Thymus (tissue), 11 donors: ENCODE data around the gene ANKHD1. TPM values are rescaled to one million over a fixed set of nuclear protein-coding genes. Genes with fewer than 3 reads are reported as not detected.

Experiments
- DNase-seq, 9 donors: peaks; one replicate each; pipeline ENCODE4 v3.0.0-alpha.2; 2013; ENCODE audit warnings: low spot score in 9 of 9, low read depth in 6 of 9, missing footprints in 1 of 9
- H3K27ac ChIP-seq, 2 donors: one replicate each; pipeline ENCODE4 v1.5.1; 2013; ENCODE audit warnings: control low read depth in 1 of 2, low read depth in 1 of 2, low read length in 1 of 2, mild to moderate bottlenecking in 1 of 2, moderate library complexity in 1 of 2
- H3K27me3 ChIP-seq, 2 donors: one replicate each; pipeline ENCODE4 v1.5.1; 2013; ENCODE audit warnings: low read length in 1 of 2; ENCODE audit not compliant: control insufficient read depth in 2 of 2, insufficient read depth in 1 of 2
- H3K36me3 ChIP-seq, 2 donors: one replicate each; pipeline ENCODE4 v1.5.1; 2013; ENCODE audit warnings: low read length in 1 of 2, mild to moderate bottlenecking in 1 of 2, moderate library complexity in 1 of 2; ENCODE audit not compliant: control insufficient read depth in 2 of 2, insufficient read depth in 2 of 2
- H3K4me1 ChIP-seq, 2 donors: one replicate each; pipeline ENCODE4 v1.5.1; 2013; ENCODE audit warnings: low read length in 2 of 2; ENCODE audit not compliant: control insufficient read depth in 2 of 2, insufficient read depth in 2 of 2
- H3K4me3 ChIP-seq, 2 donors: one replicate each; pipeline ENCODE4 v1.5.1; 2013; ENCODE audit warnings: low read length in 2 of 2, control low read depth in 1 of 2, mild to moderate bottlenecking in 1 of 2
- H3K9me3 ChIP-seq, 2 donors: one replicate each; pipeline ENCODE4 v1.5.1; 2013; ENCODE audit warnings: low read length in 1 of 2, mild to moderate bottlenecking in 1 of 2; ENCODE audit not compliant: control insufficient read depth in 2 of 2, insufficient read depth in 1 of 2
- WGBS: extraction: QIAGEN DNeasy Blood & Tissue Kit; methylation state at CpG from one replicate; pipeline ENCODE4 v1.1.7; 2013; 5-methylcytosine and 5-hydroxymethylcytosine counted together
- polyA plus RNA-seq: library from polyadenylated mRNA; stranded (reverse); fragments of 200-250 nt; gene quantifications from one replicate; pipeline ENCODE4 v1.2.3, GENCODE V29; 2013
- total RNA-seq: library from RNA; stranded (reverse); fragments of 120-200 nt; gene quantifications from one replicate; pipeline ENCODE4 v1.2.4, GENCODE V29; 2013
- donor health status: healthy.

The ANKHD1 gene
- total and polyA plus RNA-seq, 2 donors: 37.4 to 60.1 TPM

- H3K27ac ChIP-seq: no peak overlapping the region
- WGBS: 96% methylated on average over 5 of the region's 5 CpGs
- no peak for DNase-seq
- H3K4me1 ChIP-seq: peaks cover 4 to 13% of the 10 kb centered on the region in 2 donors
- no peaks in the 10 kb centered on the region for H3K9me3 ChIP-seq
- no peak overlapping the region for H3K4me3 ChIP-seq
- peaks cover 8 to 60% of the 10 kb centered on the region in 2 donors for H3K36me3 ChIP-seq
- no peaks in the 10 kb centered on the region for H3K27me3 ChIP-seq
Observed at GRCh38 chr5:140542972-140543371, 141.3 kb downstream of the ANKHD1 start.

GRCh38 chr5:140544986-140545385, 143.4 kb downstream of the ANKHD1 start:
- DNase-seq: no peak
- WGBS: 98% methylated on average over 7 of the region's 7 CpGs
- Histone ChIP-seq H3K36me3 (peaks cover 18 to 54% of the 10 kb centered on the region in 2 donors), H3K27me3 (no peaks in the 10 kb centered on the region), H3K9me3 (no peaks in the 10 kb centered on the region), H3K27ac (no peak overlapping the region), H3K4me1 (peaks cover 9 to 30% of the 10 kb centered on the region in 2 donors), H3K4me3 (no peak overlapping the region)

- Histone ChIP-seq H3K9me3 (no peaks in the 10 kb centered on the region), H3K36me3 (peaks cover 24 to 54% of the 10 kb centered on the region in 2 donors), H3K4me1 (peaks cover 9 to 30% of the 10 kb centered on the region in 2 donors), H3K4me3 (no peak overlapping the region), H3K27ac (no peak overlapping the region), H3K27me3 (no peaks in the 10 kb centered on the region)
- DNase-seq: no peak
- WGBS: 98% methylated on average over 10 of the region's 10 CpGs
Observed at GRCh38 chr5:140545606-140546005, 144.0 kb downstream of the ANKHD1 start.

GRCh38 chr5:140546851-140547507, 145.3 kb downstream of the ANKHD1 start:
- Histone ChIP-seq H3K9me3 (no peaks in the 10 kb centered on the region), H3K36me3 (peaks cover 30 to 54% of the 10 kb centered on the region in 2 donors), H3K27me3 (no peaks in the 10 kb centered on the region), H3K4me3 (peak overlapping the region; percentile 54 to 64), H3K4me1 (peaks cover 9 to 30% of the 10 kb centered on the region in 2 donors), H3K27ac (peak overlapping the region; percentile 39 to 73)
- WGBS: 77% methylated on average over 13 of the region's 13 CpGs
- DNase-seq: no peak

GRCh38 chr5:140547508-140548299, 146.1 kb downstream of the ANKHD1 start, which contains the start of gene EIF4EBP3:
EIF4EBP3 (plus strand) TSS chr5:140547662; CDS start chr5:140547738, 76 bp downstream.
- H3K36me3 ChIP-seq: peaks cover 27 to 54% of the 10 kb centered on the region in 2 donors
- 1% methylated on average over 52 of the region's 52 CpGs for WGBS
- H3K4me3 ChIP-seq: peak within 1 kb of the TSS; percentile 54 to 64
- H3K27ac ChIP-seq: peak within 1 kb of the TSS; percentile 86 to 92
- DNase-seq: peak; percentile 59 to 87 (median 71)
- peaks cover 9 to 30% of the 10 kb centered on the region in 2 donors for H3K4me1 ChIP-seq
- H3K9me3 ChIP-seq: no peaks in the 10 kb centered on the region
- no peaks in the 10 kb centered on the region for H3K27me3 ChIP-seq

- H3K27me3 ChIP-seq: no peaks in the 10 kb centered on the region
- H3K36me3 ChIP-seq: peaks cover 27 to 54% of the 10 kb centered on the region in 2 donors
- WGBS: 13% methylated on average over 5 of the region's 5 CpGs
- no peak for DNase-seq
- H3K27ac ChIP-seq: peak overlapping the region; percentile 86 to 92
- H3K4me1 ChIP-seq: peaks cover 9 to 30% of the 10 kb centered on the region in 2 donors
- H3K4me3 ChIP-seq: peak overlapping the region; percentile 54 to 64
- H3K9me3 ChIP-seq: no peaks in the 10 kb centered on the region
Observed at GRCh38 chr5:140548300-140548688, 146.7 kb downstream of the ANKHD1 start.

GRCh38 chr5:140548791-140549190, 147.2 kb downstream of the ANKHD1 start:
- H3K36me3 ChIP-seq: peaks cover 27 to 54% of the 10 kb centered on the region in 2 donors

GRCh38 chr5:140549237-140550144, 147.9 kb downstream of the ANKHD1 start:
- H3K4me1 ChIP-seq: peaks cover 12 to 36% of the 10 kb centered on the region in 2 donors
- H3K27ac ChIP-seq: no peak overlapping the region
- peaks cover 27 to 47% of the 10 kb centered on the region in 2 donors for H3K36me3 ChIP-seq
- 94% methylated on average over 3 of the region's 3 CpGs for WGBS
- H3K4me3 ChIP-seq: no peak overlapping the region
- no peak for DNase-seq
- no peaks in the 10 kb centered on the region for H3K27me3 ChIP-seq
- H3K9me3 ChIP-seq: no peaks in the 10 kb centered on the region

More at GRCh38 chr5:140548791-140549190, 147.2 kb downstream of the ANKHD1 start:
- DNase-seq: no peak
- Histone ChIP-seq H3K9me3 (no peaks in the 10 kb centered on the region), H3K27ac (peak overlapping the region; percentile 86 to 92), H3K4me1 (peaks cover 9 to 30% of the 10 kb centered on the region in 2 donors), H3K4me3 (no peak overlapping the region), H3K27me3 (no peaks in the 10 kb centered on the region)
- 99% methylated on average over 7 of the region's 7 CpGs for WGBS
